ENCODE results near the gene SLCO3A1.
"Not testable (repeated sequence)": the region's sequence is repeated elsewhere in the genome, so short reads cannot be mapped to it uniquely, and the experiment has no call there.

The SLCO3A1 gene

DNA sequence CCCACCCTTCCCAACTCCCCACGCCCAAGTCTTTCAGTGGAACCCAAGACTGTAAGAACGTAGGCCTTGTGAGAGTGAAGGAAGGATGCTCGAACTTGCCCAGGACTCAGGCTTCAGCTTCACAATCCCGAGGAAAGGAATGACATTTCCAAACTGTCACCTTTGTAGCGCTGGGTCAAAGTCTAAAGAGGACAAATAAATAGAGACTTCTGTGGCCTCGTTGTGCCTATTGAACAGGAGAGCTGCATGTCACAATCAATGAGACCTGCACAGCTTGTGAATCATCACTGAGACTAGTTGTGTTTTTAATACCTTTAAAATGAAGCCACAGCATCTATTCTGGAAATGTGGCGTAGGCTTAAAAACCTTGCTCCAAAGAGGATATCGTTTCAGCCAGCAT lies 317.4 kb downstream of the SLCO3A1 start:
- no peak for DNase-seq

DNA sequence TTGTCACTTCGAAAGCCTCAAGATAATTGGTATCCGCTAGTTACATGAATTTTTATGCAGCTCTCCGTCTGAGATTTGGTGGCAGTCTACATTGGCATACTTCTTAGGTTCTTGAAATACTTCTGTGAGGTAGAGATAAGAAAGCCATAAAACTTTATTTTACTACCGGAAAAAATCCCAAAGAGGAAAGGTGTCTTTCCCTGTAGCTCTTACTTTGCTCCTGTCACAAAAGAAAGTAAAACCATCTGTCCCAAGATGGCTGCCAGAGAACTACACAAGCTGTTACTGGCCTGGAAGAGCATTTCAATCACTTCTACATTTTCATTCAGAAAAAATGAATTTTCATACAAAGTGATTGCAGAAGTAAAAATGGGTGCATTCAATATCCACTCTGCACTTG lies 325.4 kb downstream of the SLCO3A1 start:
- no peak for DNase-seq

DNA sequence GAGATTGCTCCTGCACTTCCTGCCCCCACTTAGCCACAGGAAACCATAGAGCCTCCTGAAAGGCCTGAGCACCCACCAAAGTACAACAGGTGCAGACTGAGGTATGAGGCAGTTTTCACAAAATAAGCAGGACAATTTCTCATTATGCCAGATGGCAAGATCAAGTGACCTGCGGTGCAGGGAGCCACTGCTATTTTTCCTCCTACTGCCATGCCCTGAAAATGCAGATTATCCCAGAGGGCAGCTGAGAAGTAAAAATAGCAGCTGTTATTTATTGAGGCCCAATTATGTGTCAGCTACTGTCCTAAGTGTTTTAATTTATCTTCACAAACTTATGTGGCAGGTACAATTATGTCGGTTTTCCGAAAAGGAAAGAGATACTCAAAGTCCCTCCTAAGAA lies 330.6 kb downstream of the SLCO3A1 start:
- DNase-seq: no peak

DNA sequence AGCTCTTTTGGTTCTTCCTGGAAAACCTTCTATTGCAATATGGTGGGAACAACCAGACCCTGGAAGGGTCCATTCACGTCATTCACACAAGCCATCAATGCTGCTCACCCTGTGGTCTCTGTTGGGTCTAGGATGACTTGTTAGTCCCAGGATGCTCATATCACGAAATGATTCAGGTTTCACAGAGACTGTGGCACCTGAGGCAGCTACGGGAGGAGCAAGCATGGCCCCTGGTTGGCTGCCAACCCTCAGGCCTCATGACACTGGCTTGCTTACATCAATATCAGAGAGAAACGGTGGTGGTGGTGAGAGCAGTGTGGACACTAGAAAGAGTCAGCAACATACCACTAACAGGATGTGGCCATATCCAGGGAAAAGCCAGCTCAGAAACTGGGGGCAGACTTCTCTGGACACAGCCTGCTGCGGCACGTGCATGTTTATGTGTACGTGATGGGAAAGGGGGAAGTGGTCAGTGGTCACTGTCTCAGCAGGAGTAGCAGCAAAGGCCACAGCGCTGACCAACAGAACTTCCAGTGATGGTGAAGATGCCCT lies 331.2 kb downstream of the SLCO3A1 start:
- DNase-seq: no peak

DNA sequence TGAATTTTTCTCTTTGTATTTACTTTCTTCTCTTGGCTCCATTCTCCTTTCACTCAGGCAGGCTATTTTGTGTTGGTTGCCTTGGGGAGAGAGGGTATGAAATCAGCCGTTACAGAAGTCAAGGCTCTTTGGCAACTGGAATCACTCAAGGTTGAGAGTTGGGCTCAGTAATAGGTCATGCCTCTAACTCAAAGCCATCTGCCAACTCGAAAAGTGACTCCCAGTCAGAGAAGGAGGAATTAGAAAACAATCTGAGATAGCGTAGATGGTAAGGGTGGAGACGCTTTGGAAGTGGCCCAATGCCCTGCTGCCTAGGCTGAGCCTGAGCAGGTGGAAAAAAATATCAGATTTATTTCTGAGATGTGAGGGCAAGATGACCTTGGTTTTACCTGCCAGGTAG lies 334.5 kb downstream of the SLCO3A1 start:
- DNase-seq: no peak

DNA sequence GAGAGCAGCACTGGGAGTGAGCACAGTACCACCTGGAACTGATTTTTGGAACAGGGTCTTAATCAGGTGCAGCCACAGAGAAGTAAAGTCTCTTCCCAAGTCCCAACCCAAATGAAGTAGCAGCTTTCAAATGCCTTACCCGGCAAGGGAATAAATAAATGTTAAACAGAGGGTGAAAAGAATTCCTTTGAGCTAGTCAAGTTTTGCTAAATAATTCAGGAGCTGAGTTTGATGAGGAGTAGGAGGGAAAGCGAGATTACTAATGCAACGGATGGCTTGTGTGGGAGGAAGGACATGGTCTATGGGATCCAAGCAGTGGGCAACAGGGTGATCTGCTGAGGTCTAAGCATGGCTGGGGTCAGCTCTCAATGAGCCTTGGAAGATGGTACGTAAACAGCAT lies 335.7 kb downstream of the SLCO3A1 start:
- DNase-seq: no peak

DNA sequence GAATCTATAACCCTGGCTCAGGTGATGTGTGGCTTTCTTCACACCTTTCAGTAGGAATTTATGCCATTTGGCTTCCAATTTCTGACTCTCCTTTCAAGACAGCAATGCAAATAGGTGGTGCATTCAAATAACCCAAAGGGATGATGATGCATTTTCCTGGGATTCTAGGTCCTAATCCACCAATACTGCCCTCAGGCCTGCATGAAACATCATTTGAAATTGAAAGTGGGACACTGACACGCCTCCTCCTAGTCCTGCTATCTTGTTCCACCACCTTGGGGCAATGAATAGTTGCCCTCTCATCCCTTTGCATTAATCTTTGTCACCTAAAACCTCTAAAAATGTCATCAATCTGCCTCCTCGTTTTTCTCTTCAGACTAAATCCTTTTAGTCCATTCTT lies 341.7 kb downstream of the SLCO3A1 start:
- no peak for DNase-seq

DNA sequence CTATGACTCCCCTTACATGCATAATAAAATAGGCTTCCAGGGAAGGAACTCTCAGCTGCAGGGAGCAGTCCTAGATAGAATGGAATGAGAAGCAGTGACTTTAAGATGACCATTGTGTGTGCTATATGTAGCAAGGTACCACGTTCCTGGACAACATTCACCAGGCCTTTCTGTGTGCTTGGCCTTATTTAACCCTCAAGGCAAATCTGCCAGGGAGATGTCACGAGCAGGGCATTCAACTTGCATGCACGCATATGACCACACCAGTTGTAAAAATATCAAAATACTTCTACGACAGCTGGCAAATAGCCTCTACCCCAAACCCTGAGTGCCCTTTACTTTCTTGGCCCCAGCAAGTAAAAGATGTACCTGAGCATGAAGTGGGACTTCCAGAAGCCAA lies 342.8 kb downstream of the SLCO3A1 start:
- no peak for DNase-seq

DNA sequence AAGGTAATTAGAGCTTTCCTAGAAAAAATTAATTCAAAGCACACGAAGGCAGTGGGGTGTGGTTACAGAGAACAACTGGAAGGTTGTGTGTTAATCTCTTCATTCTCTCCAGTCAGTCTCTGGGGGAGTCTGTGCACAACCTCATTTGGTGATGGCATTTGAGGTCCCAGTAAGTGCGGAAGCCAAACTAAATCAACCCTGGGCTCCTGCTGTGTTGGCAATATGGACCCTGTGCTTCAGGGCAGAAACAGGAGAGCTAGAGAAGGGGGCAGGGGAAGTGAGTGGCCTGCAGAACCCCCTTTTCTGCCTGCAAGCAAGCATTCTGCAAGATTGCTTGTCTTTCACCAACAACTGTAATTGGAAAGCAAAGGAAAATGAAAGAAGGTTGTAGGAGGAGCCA lies 344.2 kb downstream of the SLCO3A1 start:
- no peak for DNase-seq

DNA sequence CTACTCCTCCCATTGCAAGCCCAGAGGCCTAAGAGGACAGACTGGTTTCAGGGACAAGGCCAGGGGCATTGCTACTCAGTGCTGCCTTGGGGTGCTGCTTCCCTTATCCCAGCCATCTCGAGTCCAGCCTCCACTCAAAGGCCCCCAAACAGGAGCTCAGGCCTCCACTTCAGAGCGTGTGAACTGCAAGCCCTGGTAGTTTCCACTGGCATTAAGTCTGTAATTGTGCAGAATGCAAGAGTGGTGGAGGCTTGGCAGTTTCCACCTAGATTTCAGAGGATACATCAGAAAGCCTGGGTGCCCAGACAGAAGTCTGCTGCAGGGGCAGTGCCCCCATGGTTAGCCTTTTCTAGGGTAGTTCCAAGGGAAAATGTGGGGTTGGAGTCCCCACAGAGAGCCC lies 347.4 kb downstream of the SLCO3A1 start:
- DNase-seq: no peak

DNA sequence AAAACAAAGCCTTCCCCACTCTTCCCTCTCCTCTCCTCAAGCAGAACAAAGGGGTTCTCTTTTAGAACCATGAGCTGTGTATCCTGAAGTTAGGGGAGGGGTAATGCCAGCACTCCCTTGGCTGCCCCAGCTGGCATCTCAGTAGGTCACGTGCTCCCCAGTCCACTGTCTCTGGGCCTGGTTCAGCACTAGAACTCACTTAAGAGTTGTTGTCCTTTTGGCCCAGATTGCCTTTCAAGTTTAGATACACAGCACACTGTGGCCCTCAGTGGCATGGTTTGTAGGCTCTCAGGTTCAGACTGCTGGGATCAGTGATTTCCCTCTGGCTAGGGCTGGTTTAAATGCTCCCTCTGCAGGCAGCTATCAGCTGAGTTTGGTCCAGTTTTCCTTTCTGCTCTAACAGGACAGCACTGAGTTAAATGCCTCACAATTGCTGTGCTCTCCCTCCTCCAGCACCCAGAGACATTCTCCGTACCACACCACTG lies 351.8 kb downstream of the SLCO3A1 start:
- no peak for DNase-seq

DNA sequence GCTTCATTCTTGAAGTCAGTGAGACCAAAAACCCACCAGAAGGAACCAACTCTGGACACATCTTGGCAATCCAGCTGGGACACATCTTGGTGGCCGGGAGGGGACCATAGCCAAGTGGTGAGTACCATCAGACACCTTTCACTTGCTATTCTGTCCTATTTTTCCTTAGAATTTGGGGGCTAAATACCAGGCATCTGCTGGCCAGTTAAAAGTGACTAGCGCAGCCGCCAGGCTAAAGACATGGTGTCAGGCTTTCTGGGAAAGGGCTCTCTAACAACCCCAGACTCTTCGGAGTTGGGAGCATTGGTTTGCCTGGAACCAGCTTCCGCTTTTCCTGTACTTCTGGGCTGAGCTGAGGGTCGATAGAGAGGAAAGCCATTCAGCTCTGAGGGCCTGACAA lies 354.1 kb downstream of the SLCO3A1 start:
- not testable (repeated sequence) for DNase-seq

Data from HCEC 1CT (cell line).